ENCODE measurements around the gene NOVA1.

NOVA1 gene

DNA sequence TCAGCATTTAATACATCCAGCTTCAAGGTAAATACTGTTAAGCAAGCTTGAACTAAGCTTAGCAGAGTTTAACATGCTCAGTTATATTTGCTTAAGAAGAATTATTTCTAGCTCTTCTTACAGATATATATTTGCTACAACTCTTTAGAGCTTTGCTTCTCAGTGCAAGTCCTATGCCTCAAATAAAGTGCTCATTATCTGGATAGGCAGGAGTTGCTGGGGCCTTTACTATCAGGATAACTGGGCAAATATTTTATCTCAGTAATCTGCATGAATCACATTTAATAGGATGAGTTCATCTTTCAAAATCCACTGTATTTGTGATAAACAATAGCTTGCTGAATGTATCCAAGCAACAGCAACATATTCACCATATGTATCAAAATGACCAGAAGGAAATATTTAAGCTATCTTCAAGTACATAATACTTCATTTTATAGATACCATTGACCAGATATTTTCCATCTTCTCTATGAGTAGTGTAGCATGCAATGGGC, 187.6 kb downstream of the NOVA1 start:
- H3K4me3 ChIP-seq (ENCODE audit: control insufficient read depth, low read depth, low read length): no peak overlapping the region
- DNase-seq (ENCODE audit: low read depth): no peak
- TF ChIP-seq, protein P1, sequence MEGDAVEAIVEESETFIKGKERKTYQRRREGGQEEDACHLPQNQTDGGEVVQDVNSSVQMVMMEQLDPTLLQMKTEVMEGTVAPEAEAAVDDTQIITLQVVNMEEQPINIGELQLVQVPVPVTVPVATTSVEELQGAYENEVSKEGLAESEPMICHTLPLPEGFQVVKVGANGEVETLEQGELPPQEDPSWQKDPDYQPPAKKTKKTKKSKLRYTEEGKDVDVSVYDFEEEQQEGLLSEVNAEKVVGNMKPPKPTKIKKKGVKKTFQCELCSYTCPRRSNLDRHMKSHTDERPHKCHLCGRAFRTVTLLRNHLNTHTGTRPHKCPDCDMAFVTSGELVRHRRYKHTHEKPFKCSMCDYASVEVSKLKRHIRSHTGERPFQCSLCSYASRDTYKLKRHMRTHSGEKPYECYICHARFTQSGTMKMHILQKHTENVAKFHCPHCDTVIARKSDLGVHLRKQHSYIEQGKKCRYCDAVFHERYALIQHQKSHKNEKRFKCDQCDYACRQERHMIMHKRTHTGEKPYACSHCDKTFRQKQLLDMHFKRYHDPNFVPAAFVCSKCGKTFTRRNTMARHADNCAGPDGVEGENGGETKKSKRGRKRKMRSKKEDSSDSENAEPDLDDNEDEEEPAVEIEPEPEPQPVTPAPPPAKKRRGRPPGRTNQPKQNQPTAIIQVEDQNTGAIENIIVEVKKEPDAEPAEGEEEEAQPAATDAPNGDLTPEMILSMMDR (conservative IDR thresholded peaks at IDR 0.05; ENCODE audit: control insufficient read depth, insufficient read depth, low read depth, low read length): no peak

DNA sequence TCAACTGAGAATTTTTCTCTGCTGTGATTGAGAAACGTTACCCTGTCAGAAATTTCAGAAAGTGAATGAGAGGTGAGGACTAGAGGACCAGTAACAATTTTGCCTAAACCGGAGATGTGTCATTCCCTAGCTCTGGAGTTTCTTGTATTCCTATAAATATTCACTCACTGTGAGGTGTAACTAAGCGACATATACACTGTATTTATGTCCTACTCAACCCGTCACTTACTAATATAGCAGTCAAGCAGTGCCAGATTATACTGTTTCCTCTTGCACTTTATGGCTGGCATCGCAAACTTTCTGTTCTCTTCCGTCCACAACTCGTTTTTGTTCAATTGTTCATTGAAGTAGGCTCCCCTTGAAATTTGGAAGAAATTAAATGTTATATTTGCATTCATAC, 192.9 kb downstream of the NOVA1 start:
- TF ChIP-seq, protein P1 (conservative IDR thresholded peaks at IDR 0.05; ENCODE audit: control insufficient read depth, insufficient read depth, low read depth, low read length): no peak
- DNase-seq (ENCODE audit: low read depth): no peak

DNA sequence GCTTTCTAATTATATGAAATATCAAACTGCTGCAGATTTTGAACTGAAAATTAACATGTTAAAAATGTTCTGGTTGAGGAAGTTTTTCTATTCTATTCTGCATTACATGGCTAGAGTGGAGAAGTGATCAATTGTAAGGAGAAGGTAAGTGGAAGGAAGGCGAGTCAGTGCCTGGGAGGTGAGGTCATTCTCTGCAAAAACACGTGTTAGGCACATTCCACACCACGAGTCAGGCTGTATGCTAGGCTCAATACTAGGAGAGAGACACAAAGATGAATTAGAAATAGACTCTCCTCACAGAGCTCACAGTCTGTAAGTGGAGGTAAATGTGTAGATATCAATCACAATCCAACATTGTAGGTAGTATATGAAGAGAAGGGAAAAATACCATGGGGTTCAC, 194.1 kb downstream of the NOVA1 start:
- DNase-seq (ENCODE audit: low read depth): peak; percentile 33
- TF ChIP-seq, protein P1 (conservative IDR thresholded peaks at IDR 0.05; ENCODE audit: control insufficient read depth, insufficient read depth, low read depth, low read length): no peak
- H3K4me3 ChIP-seq (ENCODE audit: control insufficient read depth, low read depth, low read length): no peak overlapping the region

More for the DNA sequence above, 192.9 kb downstream of the NOVA1 start:
- H3K4me3 ChIP-seq (ENCODE audit: control insufficient read depth, low read depth, low read length): no peak overlapping the region

DNA sequence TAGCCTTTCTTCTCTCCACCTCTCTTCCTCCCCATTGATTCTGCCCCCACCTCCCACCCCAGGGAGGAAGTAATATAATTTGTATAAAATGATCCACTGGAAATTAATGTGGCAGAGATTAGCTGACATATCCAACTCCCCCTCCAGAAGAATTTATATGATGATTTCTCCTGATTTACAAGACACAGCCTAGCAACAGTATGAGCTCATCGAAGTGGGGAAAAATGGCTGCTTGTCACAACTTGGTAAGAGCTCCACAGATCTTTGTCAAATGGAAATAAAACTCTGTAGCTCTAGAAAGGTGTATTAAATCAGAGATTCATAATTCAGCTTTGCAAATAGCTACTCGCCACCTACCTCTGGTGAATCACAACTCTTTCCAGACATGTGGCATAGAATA, 195.7 kb downstream of the NOVA1 start:
- no peak for DNase-seq (ENCODE audit: low read depth)
- TF ChIP-seq, protein P1 (conservative IDR thresholded peaks at IDR 0.05; ENCODE audit: control insufficient read depth, insufficient read depth, low read depth, low read length): no peak
- H3K4me3 ChIP-seq (ENCODE audit: control insufficient read depth, low read depth, low read length): no peak overlapping the region

DNA sequence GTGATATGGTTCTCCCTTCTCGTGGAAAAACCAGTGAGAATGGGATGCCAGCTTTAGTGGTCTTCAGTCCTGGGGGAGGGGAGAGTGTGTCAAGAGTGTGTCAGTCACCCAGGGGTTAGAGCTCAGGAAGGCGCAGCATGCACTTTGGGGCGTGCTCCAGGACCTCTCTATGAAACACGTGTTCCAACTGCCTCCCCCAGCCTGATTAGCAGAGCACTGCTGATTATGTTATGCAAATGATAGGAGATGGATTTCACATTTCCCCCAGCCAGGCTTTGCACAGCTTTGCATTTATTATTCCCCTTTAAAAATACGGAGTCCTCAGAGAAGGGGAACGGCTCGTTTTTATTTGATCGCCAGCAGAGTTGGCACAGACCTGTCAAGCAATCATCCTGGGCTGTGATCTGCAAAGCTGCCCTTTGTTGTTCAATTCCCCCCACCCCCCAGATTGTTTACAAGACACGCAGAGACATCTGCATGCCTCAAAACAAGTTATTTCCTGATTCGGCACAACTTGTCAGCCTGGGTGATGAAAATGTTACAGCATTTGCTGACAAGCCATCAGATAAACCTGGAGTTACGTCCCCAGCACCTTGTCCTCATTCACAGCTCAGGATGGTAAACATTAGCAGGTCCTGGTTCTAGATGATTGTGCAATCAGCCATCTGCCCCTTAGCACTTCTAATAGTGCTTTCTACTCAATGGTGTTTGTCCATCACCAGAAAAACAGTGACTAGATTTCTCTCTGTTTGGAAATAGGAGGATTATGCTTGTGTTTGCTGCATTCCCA, 196.5 kb downstream of the NOVA1 start:
- no peak overlapping the region for H3K4me3 ChIP-seq (ENCODE audit: control insufficient read depth, low read depth, low read length)
- DNase-seq (ENCODE audit: low read depth): no peak
- TF ChIP-seq, protein P1 (conservative IDR thresholded peaks at IDR 0.05; ENCODE audit: control insufficient read depth, insufficient read depth, low read depth, low read length): no peak

DNA sequence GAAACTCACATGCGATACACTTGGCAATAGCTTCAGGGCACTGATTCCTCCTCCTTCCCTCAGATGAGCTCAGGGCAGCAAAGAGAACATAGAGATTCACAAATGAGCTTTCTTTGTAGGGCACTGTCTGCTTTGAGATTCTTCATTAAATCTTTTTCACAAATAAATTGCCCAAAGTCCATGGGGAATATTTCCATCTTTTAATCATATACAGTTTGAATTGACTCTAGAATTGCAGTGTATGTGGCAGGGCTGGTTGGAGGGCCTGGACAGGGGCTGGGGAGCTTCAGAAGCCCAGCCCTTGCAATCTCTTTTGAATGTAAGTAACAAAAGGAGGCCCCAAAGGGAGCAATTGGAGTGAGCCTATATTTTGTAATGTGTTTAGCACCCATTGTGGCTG, 197.5 kb downstream of the NOVA1 start:
- TF ChIP-seq, protein P1 (conservative IDR thresholded peaks at IDR 0.05; ENCODE audit: control insufficient read depth, insufficient read depth, low read depth, low read length): no peak
- no peak for DNase-seq (ENCODE audit: low read depth)
- no peak overlapping the region for H3K4me3 ChIP-seq (ENCODE audit: control insufficient read depth, low read depth, low read length)
